ENCODE measurements around the gene FARP1.

GRCh38 chr13:98241976-98242375 lies 99.1 kb downstream of the FARP1 start:
- TF ChIP-seq CTCF (IDR thresholded peaks at IDR 0.05; ENCODE audit: insufficient read depth, low read length, poor library complexity, severe bottlenecking) (no peak), EZH2phosphoT487 (conservative IDR thresholded peaks at IDR 0.05; ENCODE audit: low read length) (no peak)

All from SU-DHL-6 (cell line).